Transverse colon (tissue), 4 donors: ENCODE data around the gene RILPL2. TPM values are rescaled to one million over a fixed set of nuclear protein-coding genes. Genes with fewer than 3 reads are reported as not detected.

Source experiments
- DNase-seq: peaks from one replicate; pipeline ENCODE4 v3.0.0-alpha.2; 2019
- H3K27ac ChIP-seq, 4 donors: fragments of 200-600 bp; sonication (generic); 2 replicates each; pipeline ENCODE4 v1.5.1; 2016 to 2018; ENCODE audit warnings: inconsistent platforms in 4 of 4
- H3K27me3 ChIP-seq: fragments of 200-600 bp; sonication (generic); 2 replicates; pipeline ENCODE4 v1.5.1; 2017; ENCODE audit warnings: inconsistent platforms
- H3K36me3 ChIP-seq, 4 donors: fragments of 200-600 bp; sonication (generic); 2 replicates each; pipeline ENCODE4 v1.5.1; 2017 to 2019; ENCODE audit warnings: inconsistent platforms in 4 of 4
- H3K4me1 ChIP-seq, 4 donors: fragments of 200-600 bp; sonication (generic); 2 replicates each; pipeline ENCODE4 v1.5.1; 2017 to 2020; ENCODE audit warnings: inconsistent platforms in 4 of 4
- H3K4me3 ChIP-seq, 4 donors: fragments of 200-600 bp; sonication (generic); 1 replicate in 1 of 4; 2 replicates in 3 of 4; pipeline versions ENCODE4 v1.5.1 to v1.6.1; 2017 to 2019; ENCODE audit warnings: inconsistent platforms in 4 of 4
- H3K9me3 ChIP-seq, 2 donors: fragments of 200-600 bp; sonication (generic); 2 replicates each; pipeline ENCODE4 v1.5.1; 2017 to 2019; ENCODE audit warnings: inconsistent platforms in 2 of 2
- CTCF ChIP-seq, 5 experiments: fragments of 200-600 bp in 3 of 5; fragments of 450-650 bp in 2 of 5; sonication (generic) in 3 of 5; IDR thresholded peaks; 1 replicate in 2 of 5; 2 replicates in 3 of 5; pipeline ENCODE4 v1.5.1; 2016 to 2017; ENCODE audit warnings: antibody characterized with exemption in 5 of 5, inconsistent platforms in 3 of 5, mild to moderate bottlenecking in 2 of 5, moderate library complexity in 1 of 5
- EP300 ChIP-seq: sonication (generic); formaldehyde crosslinking; IDR thresholded peaks from one replicate; pipeline ENCODE4 v1.6.1; 2017; ENCODE audit warnings: antibody characterized with exemption, low read depth
- POLR2A ChIP-seq: fragments of 450-650 bp; IDR thresholded peaks from one replicate; pipeline ENCODE4 v1.6.1; 2016; ENCODE audit warnings: antibody characterized with exemption, mild to moderate bottlenecking, moderate library complexity
- POLR2AphosphoS5 ChIP-seq, 3 donors: sonication (generic); formaldehyde crosslinking; IDR thresholded peaks; one replicate each; pipeline ENCODE4 v1.6.1; 2016; ENCODE audit warnings: antibody characterized with exemption in 3 of 3
- WGBS, 2 donors: methylation state at CpG; one replicate each; pipeline ENCODE4 v1.1.5; 2018; ENCODE audit warnings: low coverage in 1 of 2; 5-methylcytosine and 5-hydroxymethylcytosine counted together
- in situ Hi-C, 4 donors: fragments of 200-750 bp; cut with MboI; loops; one replicate each; pipeline versions ENCODE4 v1.15.0 to v1.15.1; 2017; ENCODE audit warnings: low sequenced_read_pairs in 3 of 4, low pct_ligation_motif_present in 1 of 4, low pct_unique_long_range_greater_than_20kb in 1 of 4
- intact Hi-C: fragments of 100-400 bp; cut with DNase I; formaldehyde crosslinking; loops from one replicate; pipeline ENCODE4 v1.15.1; 2023; ENCODE audit warnings: low total_unique reads
- total RNA-seq, 4 donors: library from RNA; depleted of rRNA; stranded (reverse); fragments of >200 nt; gene quantifications; one replicate each; pipeline ENCODE4 v1.1.0, GENCODE V29; 2016

RILPL2 gene
- total RNA-seq, 4 donors from 2014 or later, result 0.60 to 2.7 (median 1.4) TPM

GRCh38 chr12:123474485-123475245, 38.2 kb upstream of the RILPL2 start:
- WGBS, 2 donors, result 82% methylated on average over 13 of the region's 13 CpGs; no CpG with 5 or more reads in 1 of the 2 donors
- intact Hi-C loops (no loop called here), in situ Hi-C loops (no loop called here)
- Histone ChIP-seq H3K4me3 (no peak overlapping the region), H3K27ac (no peak overlapping the region), H3K4me1 (no peaks in the 10 kb centered on the region), H3K36me3 (no peaks in the 10 kb centered on the region), H3K9me3 (no peaks in the 10 kb centered on the region), H3K27me3 (no peaks in the 10 kb centered on the region)
- TF ChIP-seq EP300 (no peak), CTCF (IDR thresholded peaks at IDR 0.05) (no peak), POLR2AphosphoS5 (IDR thresholded peaks at IDR 0.05) (no peak), POLR2A (no peak)
- DNase-seq, result no peak

GRCh38 chr12:123472438-123472849, 36.0 kb upstream of the RILPL2 start:
- intact Hi-C loops, result no loop called here
- Histone ChIP-seq H3K27me3 (no peaks in the 10 kb centered on the region), H3K36me3 (peaks cover 0 to 5% (median 0%) of the 10 kb centered on the region in 4 donors), H3K4me3 (no peak overlapping the region), H3K9me3 (no peaks in the 10 kb centered on the region), H3K4me1 (no peaks in the 10 kb centered on the region), H3K27ac (no peak overlapping the region)
- DNase-seq, result no peak
- 88 to 95% methylated on average over 7 to 12 of the region's 12 CpGs for WGBS, 2 donors
- in situ Hi-C loops, result no loop called here
- TF ChIP-seq POLR2AphosphoS5 (IDR thresholded peaks at IDR 0.05) (no peak), POLR2A (no peak), EP300 (no peak), CTCF (IDR thresholded peaks at IDR 0.05) (no peak)

GRCh38 chr12:123471374-123472068, 35.0 kb upstream of the RILPL2 start:
- DNase-seq, result no peak
- Histone ChIP-seq H3K9me3 (no peaks in the 10 kb centered on the region), H3K4me1 (no peaks in the 10 kb centered on the region), H3K4me3 (no peak overlapping the region), H3K36me3 (peaks cover 0 to 8% (median 0%) of the 10 kb centered on the region in 4 donors), H3K27ac (no peak overlapping the region), H3K27me3 (no peaks in the 10 kb centered on the region)
- TF ChIP-seq CTCF (IDR thresholded peaks at IDR 0.05) (no peak), POLR2AphosphoS5 (IDR thresholded peaks at IDR 0.05) (no peak), POLR2A (no peak), EP300 (no peak)
- WGBS, 2 donors, result 88 to 90% methylated on average over 2 to 6 of the region's 8 CpGs
- in situ Hi-C loops (no loop called here), intact Hi-C loops (no loop called here)

GRCh38 chr12:123469978-123470377, 33.5 kb upstream of the RILPL2 start:
- no peaks in the 10 kb centered on the region for H3K4me1 ChIP-seq
- DNase-seq, result no peak
- no peak overlapping the region for H3K27ac ChIP-seq
- intact Hi-C loops (no loop called here), in situ Hi-C loops (no loop called here)
- no peak overlapping the region for H3K4me3 ChIP-seq
- H3K27me3 ChIP-seq, result no peaks in the 10 kb centered on the region
- H3K36me3 ChIP-seq, result peaks cover 0 to 13% (median 5%) of the 10 kb centered on the region in 4 donors
- TF ChIP-seq POLR2AphosphoS5 (IDR thresholded peaks at IDR 0.05) (no peak), POLR2A (no peak), EP300 (no peak), CTCF (IDR thresholded peaks at IDR 0.05) (no peak)
- no peaks in the 10 kb centered on the region for H3K9me3 ChIP-seq
- WGBS, 2 donors, result 95 to 96% methylated on average over 2 of the region's 2 CpGs
